Stimulated activated naive CD8-positive, alpha-beta T cell treated with anti-CD3 and anti-CD28 coated beads, Interleukin-15, amount 100 ng/mL, for 72 hours (primary cell): ENCODE results near the gene FBXO42.

Source experiments
- ATAC-seq: fragments of 150-1000 bp; cut with Tn5 transposase; 2 replicates; pipeline ENCODE4 v1.10.0; 2021; ENCODE audit warnings: mild to moderate bottlenecking, moderate library complexity
- DNase-seq, 2 donors: peaks; one replicate each; pipeline ENCODE4 v3.0.0; 2021 to 2022
- H3K27ac Mint-ChIP-seq, 2 donors: one replicate each; pipeline ENCODE4 v1.8.0; 2022; ENCODE audit warnings: mild to moderate bottlenecking in 2 of 2, mixed read lengths in 2 of 2, moderate library complexity in 2 of 2
- H3K27me3 Mint-ChIP-seq: one replicate; pipeline ENCODE4 v1.8.0; 2022; ENCODE audit warnings: mixed read lengths
- H3K4me1 Mint-ChIP-seq: one replicate; pipeline ENCODE4 v1.8.0; 2022; ENCODE audit warnings: mild to moderate bottlenecking, mixed read lengths
- H3K4me3 Mint-ChIP-seq, 2 donors: one replicate each; pipeline ENCODE4 v1.8.0; 2022; ENCODE audit warnings: mild to moderate bottlenecking in 2 of 2, mixed read lengths in 2 of 2, moderate library complexity in 1 of 2
- H3K9me3 Mint-ChIP-seq, 2 donors: one replicate each; pipeline ENCODE4 v1.8.0; 2022; ENCODE audit warnings: mixed read lengths in 2 of 2

Gene FBXO42

GRCh38 chr1:16205891-16206546 is 146.3 kb downstream of the FBXO42 start:
- peak; percentile 22 for ATAC-seq
- peaks cover 22% of the 10 kb centered on the region for H3K4me1 Mint-ChIP-seq
- no peaks in the 10 kb centered on the region for H3K27me3 Mint-ChIP-seq
- peak overlapping the region; percentile 30 to 35 for H3K27ac Mint-ChIP-seq
- no peaks in the 10 kb centered on the region for H3K9me3 Mint-ChIP-seq
- H3K4me3 Mint-ChIP-seq: peak overlapping the region; percentile 87 to 92
- no peak for DNase-seq

GRCh38 chr1:16205334-16205671 is 147.0 kb downstream of the FBXO42 start:
- Mint-ChIP-seq H3K4me3 (peak overlapping the region in 1 of 2 donors; percentile 87), H3K27ac (no peak overlapping the region), H3K27me3 (no peaks in the 10 kb centered on the region), H3K4me1 (peaks cover 22% of the 10 kb centered on the region), H3K9me3 (no peaks in the 10 kb centered on the region)
- no peak for ATAC-seq
- DNase-seq: no peak

GRCh38 chr1:16204634-16205333 is 147.5 kb downstream of the FBXO42 start:
- Mint-ChIP-seq H3K9me3 (no peaks in the 10 kb centered on the region), H3K4me1 (peaks cover 25% of the 10 kb centered on the region), H3K4me3 (peak overlapping the region in 1 of 2 donors; percentile 87), H3K27me3 (no peaks in the 10 kb centered on the region), H3K27ac (no peak overlapping the region)
- ATAC-seq: no peak
- peak; percentile 44 to 48 for DNase-seq

DNA sequence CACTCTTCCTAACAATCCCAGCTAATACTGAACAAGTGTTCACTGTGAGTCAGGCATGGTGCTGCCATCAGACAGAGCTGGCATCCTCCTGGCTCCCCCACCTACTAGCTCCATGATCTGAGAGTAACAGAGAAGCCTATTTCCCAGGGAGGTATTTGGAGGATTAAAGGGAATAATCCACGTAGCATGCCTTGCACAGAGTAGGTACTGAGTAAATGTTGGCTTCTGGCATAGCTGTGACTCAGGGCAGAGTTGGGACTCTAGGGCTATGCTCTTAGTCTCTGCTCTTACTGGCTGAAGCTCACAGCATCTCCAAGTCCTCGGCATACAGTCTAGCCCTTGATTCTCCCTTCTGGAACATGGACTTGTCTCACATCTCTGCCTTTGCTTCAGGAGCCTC is 148.1 kb downstream of the FBXO42 start:
- no peak overlapping the region for H3K4me3 Mint-ChIP-seq

GRCh38 chr1:16203550-16203949 is 148.7 kb downstream of the FBXO42 start:
- H3K4me1 Mint-ChIP-seq: peaks cover 37% of the 10 kb centered on the region
- DNase-seq (no peak), ATAC-seq (no peak)
- H3K27ac Mint-ChIP-seq: no peak overlapping the region
- H3K4me3 Mint-ChIP-seq: no peak overlapping the region
- H3K9me3 Mint-ChIP-seq: no peaks in the 10 kb centered on the region
- H3K27me3 Mint-ChIP-seq: no peaks in the 10 kb centered on the region

More for the DNA sequence above, 148.1 kb downstream of the FBXO42 start:
- Mint-ChIP-seq H3K4me1 (peaks cover 31% of the 10 kb centered on the region), H3K27me3 (no peaks in the 10 kb centered on the region), H3K27ac (no peak overlapping the region), H3K9me3 (no peaks in the 10 kb centered on the region)
- no peak for ATAC-seq
- DNase-seq: no peak

DNA sequence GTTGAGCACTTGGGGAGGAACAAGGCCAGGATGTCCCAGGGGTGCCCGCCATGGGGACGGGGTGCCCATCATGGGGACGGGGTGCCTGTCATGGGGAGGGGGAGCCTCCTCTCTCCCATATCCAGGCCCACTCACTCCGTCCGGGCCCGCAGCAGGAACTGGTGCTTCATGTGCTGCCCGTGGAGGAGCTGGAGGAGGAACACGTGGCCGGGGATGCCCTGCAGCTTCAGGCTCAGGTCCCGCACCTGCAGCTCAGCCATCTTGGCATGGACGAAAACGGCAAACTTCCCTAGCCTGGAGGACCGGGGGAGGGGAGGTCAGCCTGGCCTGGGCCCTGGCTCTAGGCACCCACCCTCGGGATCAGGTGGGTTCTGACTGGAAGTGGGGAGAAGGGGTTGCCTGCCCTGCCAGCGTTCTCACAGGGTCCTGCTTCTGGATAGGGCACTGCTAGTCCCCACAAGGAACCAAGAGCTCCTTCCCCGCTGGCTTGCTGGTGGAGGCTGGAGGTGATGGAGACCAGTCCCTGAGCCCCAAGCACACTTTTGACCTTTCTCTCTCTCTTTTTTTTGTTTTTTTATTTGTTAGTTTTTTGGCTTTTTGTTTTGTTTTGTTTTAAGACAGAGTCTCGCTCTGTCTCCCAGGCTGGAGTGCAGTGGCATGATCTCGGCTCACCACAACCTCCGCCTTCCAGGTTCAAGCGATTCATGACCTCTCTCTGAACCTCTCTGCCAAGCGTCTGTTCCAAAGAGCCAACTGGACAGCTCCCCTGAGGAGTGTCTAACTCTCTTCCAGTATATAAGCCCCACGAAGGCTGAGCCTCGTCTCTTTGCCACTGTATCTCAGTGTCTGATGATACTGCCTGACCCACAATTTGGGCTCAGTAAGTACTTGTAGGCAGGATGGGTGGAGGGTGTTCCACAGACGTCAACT is 149.7 kb downstream of the FBXO42 start:
- no peaks in the 10 kb centered on the region for H3K9me3 Mint-ChIP-seq
- no peak overlapping the region for H3K4me3 Mint-ChIP-seq
- H3K27me3 Mint-ChIP-seq: no peaks in the 10 kb centered on the region
- H3K4me1 Mint-ChIP-seq: peaks cover 43% of the 10 kb centered on the region
- DNase-seq (no peak), ATAC-seq (no peak)
- H3K27ac Mint-ChIP-seq: peak overlapping the region in 1 of 2 donors; percentile 65

DNA sequence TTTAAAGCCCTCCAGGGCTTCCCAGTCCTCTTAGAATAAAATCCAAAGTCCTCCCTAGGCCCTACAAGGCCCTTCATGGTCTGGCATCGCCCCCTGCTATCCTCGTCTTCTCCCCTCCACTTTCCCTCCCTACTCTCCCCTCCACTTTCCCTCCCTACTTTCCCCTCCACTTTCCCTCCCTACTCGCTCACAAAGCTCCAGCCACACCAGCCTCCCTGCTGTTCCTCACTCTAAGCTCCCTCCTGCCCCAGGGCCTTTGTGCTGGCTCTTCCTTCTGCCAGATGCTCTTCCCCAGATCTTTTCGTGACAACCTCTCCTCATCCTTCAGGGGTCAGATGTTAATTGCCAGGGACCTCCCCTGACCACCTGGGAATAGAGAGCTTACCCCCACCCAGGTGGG is 152.6 kb downstream of the FBXO42 start:
- Mint-ChIP-seq H3K4me3 (no peak overlapping the region), H3K27me3 (no peaks in the 10 kb centered on the region), H3K27ac (peak overlapping the region in 1 of 2 donors; percentile 40), H3K9me3 (no peaks in the 10 kb centered on the region), H3K4me1 (peaks cover 25% of the 10 kb centered on the region)
- ATAC-seq (no peak), DNase-seq (no peak)

GRCh38 chr1:16199157-16199501 is 153.2 kb downstream of the FBXO42 start:
- Mint-ChIP-seq H3K27me3 (no peaks in the 10 kb centered on the region), H3K27ac (peak overlapping the region in 1 of 2 donors; percentile 77), H3K9me3 (no peaks in the 10 kb centered on the region), H3K4me1 (peaks cover 22% of the 10 kb centered on the region), H3K4me3 (no peak overlapping the region)
- DNase-seq: no peak
- peak; percentile 45 for ATAC-seq

DNA sequence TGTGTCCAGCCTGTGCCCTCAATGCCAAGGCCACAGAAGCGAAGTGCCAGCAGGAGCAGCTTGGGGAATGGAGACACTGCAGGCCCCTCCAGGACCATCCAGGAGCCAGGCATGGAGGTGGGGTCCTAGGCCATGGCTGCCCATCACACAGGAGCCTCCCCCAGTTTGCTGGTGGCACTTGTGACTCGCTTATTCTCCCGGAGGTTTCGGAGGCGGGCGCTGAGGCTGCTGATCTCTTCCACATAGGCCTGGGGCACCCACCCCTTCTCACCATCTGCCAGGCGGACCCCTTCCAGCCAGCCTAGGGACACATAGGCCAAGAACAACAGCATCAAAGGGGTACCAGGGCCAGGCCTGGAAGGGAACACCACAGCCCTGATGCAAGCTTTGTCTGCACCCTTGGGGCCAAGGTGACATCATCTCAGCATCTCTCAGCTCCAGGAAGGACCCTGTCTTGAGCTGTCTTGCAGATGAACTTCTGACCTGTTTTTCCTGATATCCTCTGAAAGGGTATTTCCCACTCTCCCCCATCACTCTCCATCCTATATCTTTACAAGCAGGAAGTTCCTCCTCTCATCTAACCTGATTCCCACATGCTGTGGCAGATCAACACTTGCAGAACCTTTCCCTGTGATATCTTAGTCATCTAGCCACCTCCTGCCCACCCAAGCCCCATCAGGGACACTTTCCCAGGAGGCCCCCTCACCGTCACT is 153.7 kb downstream of the FBXO42 start:
- ATAC-seq (peak; percentile 28), DNase-seq (no peak)
- H3K4me3 Mint-ChIP-seq: no peak overlapping the region
- H3K27me3 Mint-ChIP-seq: no peaks in the 10 kb centered on the region
- H3K4me1 Mint-ChIP-seq: peaks cover 22% of the 10 kb centered on the region
- H3K27ac Mint-ChIP-seq: peak overlapping the region in 1 of 2 donors; percentile 77
- no peaks in the 10 kb centered on the region for H3K9me3 Mint-ChIP-seq

- no peak overlapping the region for H3K4me3 Mint-ChIP-seq
- DNase-seq: no peak
- H3K9me3 Mint-ChIP-seq: no peaks in the 10 kb centered on the region
- peak overlapping the region in 1 of 2 donors; percentile 55 for H3K27ac Mint-ChIP-seq
- no peaks in the 10 kb centered on the region for H3K27me3 Mint-ChIP-seq
- H3K4me1 Mint-ChIP-seq: peaks cover 22% of the 10 kb centered on the region
- no peak for ATAC-seq
These were observed 155.4 kb downstream of the FBXO42 start for GRCh38 chr1:16196874-16197273.
